Measurements from ENCODE around the gene C8B.

The C8B gene

GRCh38 chr1:57007472-57007871 is 41.7 kb upstream of the C8B start:
- DNase-seq (ENCODE audit: low read depth) = no peak
- no peak overlapping the region for H3K4me3 ChIP-seq (ENCODE audit: control insufficient read depth, low read depth, low read length)
- TF ChIP-seq CTCF (conservative IDR thresholded peaks at IDR 0.05; ENCODE audit: control insufficient read depth, insufficient read depth, low read depth, low read length) = no peak

GRCh38 chr1:57003398-57004139 is 37.8 kb upstream of the C8B start:
- no peak for TF ChIP-seq CTCF (conservative IDR thresholded peaks at IDR 0.05; ENCODE audit: control insufficient read depth, insufficient read depth, low read depth, low read length)
- DNase-seq (ENCODE audit: low read depth) = peak; percentile 16
- no peak overlapping the region for H3K4me3 ChIP-seq (ENCODE audit: control insufficient read depth, low read depth, low read length)

GRCh38 chr1:56995414-56996100 is 29.7 kb upstream of the C8B start:
- DNase-seq (ENCODE audit: low read depth) = no peak
- no peak overlapping the region for H3K4me3 ChIP-seq (ENCODE audit: control insufficient read depth, low read depth, low read length)
- no peak for TF ChIP-seq CTCF (conservative IDR thresholded peaks at IDR 0.05; ENCODE audit: control insufficient read depth, insufficient read depth, low read depth, low read length)

- TF ChIP-seq CTCF (conservative IDR thresholded peaks at IDR 0.05; ENCODE audit: control insufficient read depth, insufficient read depth, low read depth, low read length) = no peak
- DNase-seq (ENCODE audit: low read depth) = no peak
- H3K4me3 ChIP-seq (ENCODE audit: control insufficient read depth, low read depth, low read length) = no peak overlapping the region
Measured at GRCh38 chr1:56993475-56993874, 27.7 kb upstream of the C8B start.

- TF ChIP-seq CTCF (conservative IDR thresholded peaks at IDR 0.05; ENCODE audit: control insufficient read depth, insufficient read depth, low read depth, low read length) = no peak
- no peak overlapping the region for H3K4me3 ChIP-seq (ENCODE audit: control insufficient read depth, low read depth, low read length)
- DNase-seq (ENCODE audit: low read depth) = no peak
Measured at GRCh38 chr1:56992318-56993125, 26.7 kb upstream of the C8B start.

- no peak overlapping the region for H3K4me3 ChIP-seq (ENCODE audit: control insufficient read depth, low read depth, low read length)
- DNase-seq (ENCODE audit: low read depth) = no peak
- TF ChIP-seq CTCF (conservative IDR thresholded peaks at IDR 0.05; ENCODE audit: control insufficient read depth, insufficient read depth, low read depth, low read length) = no peak
Measured at GRCh38 chr1:56991576-56991975, 25.8 kb upstream of the C8B start.
